Fibroblast of villous mesenchyme (primary cell): Measurements from ENCODE around the gene HS2ST1. TPM values are rescaled to one million over a fixed set of nuclear protein-coding genes. Genes with fewer than 3 reads are reported as not detected.
A peak's percentile ranks its signal among the peaks of the same experiment; 100 is the strongest.
"Not testable (repeated sequence)": the region's sequence is repeated elsewhere in the genome, so short reads cannot be mapped to it uniquely, and the experiment has no call there.

Source experiments
- DNase-seq: peaks from one replicate; pipeline ENCODE4 v3.0.0-alpha.2; 2010; ENCODE audit warnings: low read depth
- H3K4me3 ChIP-seq: 2 replicates; pipeline ENCODE4 v1.5.1; 2011; ENCODE audit warnings: low read depth, mild to moderate bottlenecking, low read length
- CTCF ChIP-seq: IDR thresholded peaks from 2 replicates; pipeline ENCODE4 v1.5.1; 2012; ENCODE audit warnings: low read depth, mild to moderate bottlenecking, low read length; ENCODE audit not compliant: insufficient read depth
- total RNA-seq: library from RNA; depleted of rRNA; stranded (reverse); fragments of >200 nt; gene quantifications from 2 replicates; pipeline ENCODE4 v1.2.3, GENCODE V29; 2012

HS2ST1 gene
- total RNA-seq, 1 donor, result 18.6 TPM

GRCh38 chr1:87056974-87057373, 142.5 kb downstream of the HS2ST1 start:
- no peak overlapping the region for H3K4me3 ChIP-seq
- TF ChIP-seq CTCF, result no peak
- DNase-seq, result no peak

GRCh38 chr1:87058343-87058649, 143.9 kb downstream of the HS2ST1 start:
- no peak for DNase-seq
- TF ChIP-seq CTCF, result no peak
- peak overlapping the region; percentile 55 for H3K4me3 ChIP-seq

GRCh38 chr1:87061742-87062156, 147.3 kb downstream of the HS2ST1 start:
- peak; percentile 39 for DNase-seq
- TF ChIP-seq CTCF, result no peak
- no peak overlapping the region for H3K4me3 ChIP-seq

DNA sequence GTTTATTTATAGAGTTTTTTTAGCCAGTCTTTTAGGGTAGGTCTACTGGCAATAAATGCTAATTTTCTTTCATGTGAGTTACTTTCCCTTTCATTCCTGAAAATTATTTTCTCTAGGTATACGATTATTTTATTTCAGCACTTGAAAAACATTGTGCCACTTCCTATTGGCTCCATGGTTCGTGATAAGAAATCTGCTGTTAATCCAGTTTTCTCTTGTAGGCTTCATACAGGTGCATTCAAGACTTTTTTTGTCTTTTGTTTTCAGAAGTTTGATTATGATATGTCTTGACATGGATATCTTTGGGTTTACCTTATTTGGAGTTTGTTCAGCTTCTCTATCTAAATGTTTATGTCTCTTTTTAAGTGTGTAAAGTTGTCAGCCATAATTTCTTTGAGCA, 148.3 kb downstream of the HS2ST1 start:
- DNase-seq, result no peak
- TF ChIP-seq CTCF, result no peak
- no peak overlapping the region for H3K4me3 ChIP-seq

DNA sequence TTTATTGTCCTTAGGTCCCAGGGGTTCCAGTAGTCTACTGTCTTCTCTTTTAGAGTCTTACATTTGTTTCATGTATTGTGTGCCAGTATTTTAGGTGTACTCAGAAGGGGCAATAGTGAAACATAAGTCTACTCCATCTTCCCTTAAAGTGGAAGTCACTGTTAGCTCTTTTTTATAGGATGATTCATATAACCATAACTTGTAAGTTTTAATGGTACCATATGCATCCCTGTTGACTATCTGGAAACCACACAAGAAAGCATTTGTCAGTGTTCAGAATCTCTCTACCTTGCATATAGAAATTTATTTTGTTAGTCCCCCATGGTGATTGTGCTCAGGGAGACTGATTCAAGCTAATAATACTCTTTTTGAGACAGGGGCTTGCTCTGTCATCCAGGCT, 149.9 kb downstream of the HS2ST1 start:
- DNase-seq, result no peak

DNA sequence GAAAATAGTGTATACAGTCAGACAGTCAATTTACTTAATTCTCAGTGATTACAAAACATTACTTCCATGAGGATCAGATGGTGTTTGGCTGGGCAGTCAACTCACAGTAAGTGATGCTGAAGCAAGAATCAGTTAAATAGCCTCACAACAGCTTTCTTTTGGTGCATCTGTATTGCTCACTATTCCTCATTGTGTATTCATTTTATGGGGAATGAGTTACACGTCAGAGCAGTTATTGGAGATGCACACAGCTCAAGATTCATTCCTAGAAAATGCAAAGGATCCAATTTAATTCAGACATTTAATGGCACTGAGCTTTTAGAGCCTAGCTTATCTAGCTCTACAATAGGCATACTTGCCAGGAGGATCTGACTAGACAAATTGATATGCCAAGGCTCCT, 150.6 kb downstream of the HS2ST1 start:
- TF ChIP-seq CTCF, result no peak
- DNase-seq, result no peak
- no peak overlapping the region for H3K4me3 ChIP-seq

More for the DNA sequence above, 149.9 kb downstream of the HS2ST1 start:
- no peak for TF ChIP-seq CTCF
- no peak overlapping the region for H3K4me3 ChIP-seq

- not testable (repeated sequence) for DNase-seq
Observed at GRCh38 chr1:87066708-87067107, 152.3 kb downstream of the HS2ST1 start.

More at GRCh38 chr1:87066708-87067107, 152.3 kb downstream of the HS2ST1 start:
- H3K4me3 ChIP-seq, result not testable (repeated sequence)
